ENCODE data around the gene CP. TPM values are rescaled to one million over a fixed set of nuclear protein-coding genes. Genes with fewer than 3 reads are reported as not detected.

CP gene
- total and polyA plus RNA-seq, 12 donors: 1.3 to 22.7 (median 3.5) TPM

DNA sequence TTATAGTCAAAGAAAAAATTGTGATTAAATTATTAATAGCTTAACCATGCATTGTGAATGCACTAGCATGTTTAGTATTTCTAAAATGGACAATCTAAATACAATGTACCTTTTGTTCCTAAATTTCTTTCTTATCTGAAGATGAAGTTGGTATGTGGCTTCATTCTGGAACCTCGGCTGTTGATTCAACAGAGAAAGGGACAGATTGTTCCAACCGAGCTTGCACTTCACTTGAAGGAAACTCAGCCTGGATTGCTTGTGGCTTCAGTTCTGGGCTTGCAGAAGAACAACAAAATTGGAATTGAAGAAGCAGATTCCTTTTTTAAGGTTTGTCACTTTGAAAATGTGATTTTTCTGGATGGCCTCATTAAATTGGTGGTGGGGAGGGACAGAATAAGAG is 59.6 kb downstream of the CP start:
- H3K27ac ChIP-seq: no peak overlapping the region

DNA sequence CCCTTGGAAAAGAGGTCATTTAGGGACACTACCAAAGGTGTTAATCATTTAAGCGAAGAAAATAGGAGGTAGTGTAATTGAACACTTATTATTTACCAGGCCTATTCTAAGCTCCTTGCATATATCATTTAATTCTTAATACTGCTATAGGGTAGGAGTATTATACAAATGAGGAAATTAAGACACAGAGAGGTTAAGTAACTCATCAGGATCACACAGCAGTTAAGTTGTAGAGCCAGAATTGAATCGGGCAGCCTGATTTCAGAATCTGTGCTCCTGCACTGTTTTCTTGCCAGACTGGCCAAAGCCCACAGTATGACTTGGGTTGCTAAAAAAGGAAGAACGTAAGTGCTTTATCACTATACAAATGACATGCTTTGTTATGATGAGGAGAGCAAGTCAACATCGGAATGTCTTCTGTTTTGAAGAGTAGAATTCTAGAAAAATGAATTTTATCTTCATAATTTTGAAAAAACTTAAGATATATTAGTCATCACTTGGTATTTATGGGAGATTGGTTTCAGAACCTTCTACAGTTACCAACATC is 60.8 kb downstream of the CP start:
- no peaks in the 10 kb centered on the region for H3K27me3 ChIP-seq
- peaks cover 0 to 100% (median 17%) of the 10 kb centered on the region in 9 donors for H3K36me3 ChIP-seq

More for the DNA sequence above, 59.6 kb downstream of the CP start:
- Histone ChIP-seq H3K36me3 (peaks cover 0 to 100% (median 17%) of the 10 kb centered on the region in 9 donors), H3K27me3 (no peaks in the 10 kb centered on the region), H3K4me3 (no peak overlapping the region), H3K4me1 (no peaks in the 10 kb centered on the region), H3K9me3 (no peaks in the 10 kb centered on the region)
- intact Hi-C loops (cut with DNase I): no loop called here
- TF ChIP-seq, protein P1, sequence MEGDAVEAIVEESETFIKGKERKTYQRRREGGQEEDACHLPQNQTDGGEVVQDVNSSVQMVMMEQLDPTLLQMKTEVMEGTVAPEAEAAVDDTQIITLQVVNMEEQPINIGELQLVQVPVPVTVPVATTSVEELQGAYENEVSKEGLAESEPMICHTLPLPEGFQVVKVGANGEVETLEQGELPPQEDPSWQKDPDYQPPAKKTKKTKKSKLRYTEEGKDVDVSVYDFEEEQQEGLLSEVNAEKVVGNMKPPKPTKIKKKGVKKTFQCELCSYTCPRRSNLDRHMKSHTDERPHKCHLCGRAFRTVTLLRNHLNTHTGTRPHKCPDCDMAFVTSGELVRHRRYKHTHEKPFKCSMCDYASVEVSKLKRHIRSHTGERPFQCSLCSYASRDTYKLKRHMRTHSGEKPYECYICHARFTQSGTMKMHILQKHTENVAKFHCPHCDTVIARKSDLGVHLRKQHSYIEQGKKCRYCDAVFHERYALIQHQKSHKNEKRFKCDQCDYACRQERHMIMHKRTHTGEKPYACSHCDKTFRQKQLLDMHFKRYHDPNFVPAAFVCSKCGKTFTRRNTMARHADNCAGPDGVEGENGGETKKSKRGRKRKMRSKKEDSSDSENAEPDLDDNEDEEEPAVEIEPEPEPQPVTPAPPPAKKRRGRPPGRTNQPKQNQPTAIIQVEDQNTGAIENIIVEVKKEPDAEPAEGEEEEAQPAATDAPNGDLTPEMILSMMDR (IDR thresholded peaks at IDR 0.05): no peak
- 81 to 84% methylated on average over 2 of the region's 2 CpGs for WGBS, 2 donors
- DNase-seq (no peak), ATAC-seq (no peak)

DNA sequence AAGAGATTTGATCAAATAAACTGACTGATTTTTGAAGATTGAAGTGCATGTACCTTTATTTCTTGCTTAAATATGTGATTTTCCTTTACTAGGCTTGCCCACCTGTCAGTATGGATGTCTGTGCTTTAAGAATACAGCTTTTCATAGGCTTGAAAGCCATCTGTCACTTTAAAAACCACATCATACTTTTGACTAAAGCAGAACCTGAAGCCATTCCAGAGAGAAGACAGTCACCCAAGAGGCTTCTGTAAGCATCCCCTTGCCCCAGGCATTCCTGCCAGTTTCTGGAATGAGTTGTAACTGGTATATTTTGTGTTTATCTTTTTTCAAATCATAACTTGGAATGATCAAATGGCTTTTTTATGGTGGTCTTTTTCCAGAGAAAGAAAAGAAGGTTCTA is 68.2 kb downstream of the CP start:
- no peak for ATAC-seq
- Histone ChIP-seq H3K4me1 (peaks cover 0 to 20% (median 0%) of the 10 kb centered on the region in 9 donors), H3K9me3 (no peaks in the 10 kb centered on the region), H3K27me3 (no peaks in the 10 kb centered on the region), H3K4me3 (no peak overlapping the region), H3K27ac (no peak overlapping the region), H3K36me3 (peaks cover 0 to 98% (median 4%) of the 10 kb centered on the region in 9 donors)
- intact Hi-C loops (cut with DNase I): no loop called here
- DNase-seq: no peak
- TF ChIP-seq, protein P1 (IDR thresholded peaks at IDR 0.05): no peak

More for the DNA sequence above, 60.8 kb downstream of the CP start:
- DNase-seq (no peak), ATAC-seq (no peak)
- Histone ChIP-seq H3K9me3 (no peaks in the 10 kb centered on the region), H3K27ac (no peak overlapping the region), H3K4me1 (no peaks in the 10 kb centered on the region), H3K4me3 (no peak overlapping the region)
- intact Hi-C loops (cut with DNase I): no loop called here
- WGBS, 2 donors: 65 to 81% methylated on average over 4 of the region's 4 CpGs
- TF ChIP-seq, protein P1 (IDR thresholded peaks at IDR 0.05): no peak

GRCh38 chr3:149152420-149152819 is 69.2 kb downstream of the CP start:
- Histone ChIP-seq H3K9me3 (no peaks in the 10 kb centered on the region), H3K4me1 (peaks cover 0 to 23% (median 0%) of the 10 kb centered on the region in 9 donors), H3K4me3 (no peak overlapping the region), H3K36me3 (peaks cover 0 to 98% (median 4%) of the 10 kb centered on the region in 9 donors), H3K27ac (peak overlapping the region in 5 of 10 donors; percentile 0 to 69 (median 24)), H3K27me3 (no peaks in the 10 kb centered on the region)
- intact Hi-C loops (cut with DNase I): no loop called here
- ATAC-seq (peak in 1 of 8 donors; percentile 11), DNase-seq (no peak)
- TF ChIP-seq, protein P1 (IDR thresholded peaks at IDR 0.05): no peak
- 72 to 78% methylated on average over 2 of the region's 2 CpGs for WGBS, 2 donors
